Spleen (tissue), 7 donors: ENCODE data around the gene UST.

Experiments used
- CTCF ChIP-seq, 11 experiments: fragments of 200-600 bp in 7 of 11; fragments of 450-650 bp in 4 of 11; sonication (generic) in 4 of 11; IDR thresholded peaks in 8 of 11; conservative IDR thresholded peaks in 3 of 11; 1 replicate in 7 of 11; 2 replicates in 4 of 11; pipeline versions ENCODE4 v1.4.0 to v1.8.0; 2016 to 2021; ENCODE audit warnings: antibody characterized with exemption in 11 of 11, inconsistent platforms in 4 of 11, mild to moderate bottlenecking in 1 of 11
- POLR2A ChIP-seq, 3 donors: fragments of 450-650 bp; IDR thresholded peaks; one replicate each; pipeline ENCODE4 v1.5.1; 2017; ENCODE audit warnings: antibody characterized with exemption in 3 of 3, mild to moderate bottlenecking in 1 of 3
- POLR2AphosphoS5 ChIP-seq, 3 donors: sonication (generic); formaldehyde crosslinking; IDR thresholded peaks; one replicate each; pipeline ENCODE4 v1.5.1; 2017; ENCODE audit warnings: antibody characterized with exemption in 3 of 3
- donor health status: DM: no; HTN: no; CAD: no; lungs with moderate emphysema.
- donor health status: DM: no; HTN: no; CAD: no.
- donor health status: DM: no; HTN: no; CAD: no.

- TF ChIP-seq POLR2AphosphoS5 (IDR thresholded peaks at IDR 0.05) (peak; percentile 60 to 82 (median 71)), CTCF (IDR thresholded peaks at IDR 0.05 in 8 of 11, conservative IDR thresholded peaks at IDR 0.05 in 3 of 11) (peak in 2 of 11 experiments; percentile 15 to 25), POLR2A (IDR thresholded peaks at IDR 0.05) (peak in 1 of 3 donors; percentile 6)
Observed at GRCh38 chr6:148747471-148748165, 788 bp downstream of the UST start.
